ENCODE measurements around the gene ACP2.

ACP2 gene

GRCh38 chr11:47248664-47249377 lies at the start of gene ACP2:
Gene ACP2 (minus strand): TSS chr11:47248814. CDS start chr11:47248789, 25 bp downstream.
- peak; percentile 67 for DNase-seq

GRCh38 chr11:47296045-47296444 lies 47.4 kb upstream of the ACP2 start:
- DNase-seq, result no peak

GRCh38 chr11:47295385-47295784 lies 46.8 kb upstream of the ACP2 start:
- no peak for DNase-seq

- no peak for DNase-seq
These were observed 41.2 kb upstream of the ACP2 start for GRCh38 chr11:47289856-47290255.

- no peak for DNase-seq
These were observed 39.5 kb upstream of the ACP2 start for GRCh38 chr11:47288066-47288465.

- no peak for DNase-seq
These were observed 37.6 kb upstream of the ACP2 start for GRCh38 chr11:47285969-47286770.

GRCh38 chr11:47284151-47284550 lies 35.5 kb upstream of the ACP2 start:
- DNase-seq, result no peak

GRCh38 chr11:47282462-47282861 lies 33.8 kb upstream of the ACP2 start:
- DNase-seq, result no peak

GRCh38 chr11:47280860-47281259 lies 32.2 kb upstream of the ACP2 start:
- no peak for DNase-seq

- DNase-seq, result no peak
These were observed 31.5 kb upstream of the ACP2 start for GRCh38 chr11:47280099-47280498.

- no peak for DNase-seq
These were observed 30.2 kb upstream of the ACP2 start for GRCh38 chr11:47278769-47279168.

- no peak for DNase-seq
These were observed 29.4 kb upstream of the ACP2 start for GRCh38 chr11:47278058-47278457.

GRCh38 chr11:47276923-47277322 lies 28.3 kb upstream of the ACP2 start:
- no peak for DNase-seq

- DNase-seq, result no peak
These were observed 26.1 kb upstream of the ACP2 start for GRCh38 chr11:47274495-47275235.

- DNase-seq, result no peak
These were observed 24.1 kb upstream of the ACP2 start for GRCh38 chr11:47272706-47273105.

- peak; percentile 79 for DNase-seq
These were observed 23.5 kb upstream of the ACP2 start for GRCh38 chr11:47271961-47272661.

- no peak for DNase-seq
These were observed 22.7 kb upstream of the ACP2 start for GRCh38 chr11:47271328-47271727.

GRCh38 chr11:47270331-47271271 lies 22.0 kb upstream of the ACP2 start:
- DNase-seq, result peak; percentile 23

- DNase-seq, result peak; percentile 78
These were observed 21.3 kb upstream of the ACP2 start, which contains the start of gene MADD for GRCh38 chr11:47269829-47270305. Gene MADD (plus strand): TSS chr11:47270133.

GRCh38 chr11:47269002-47269828 lies 20.6 kb upstream of the ACP2 start:
- DNase-seq, result peak; percentile 88

All from SHP77 treated with DMSO at 0.1 percent for 48 hours (cell line).